Fibroblast of gingiva (primary cell): Measurements from ENCODE around the gene HSF5.
"Not testable (repeated sequence)": the region's sequence is repeated elsewhere in the genome, so short reads cannot be mapped to it uniquely, and the experiment has no call there.

ENCODE experiments used
- DNase-seq: peaks from one replicate; pipeline ENCODE4 v3.0.0-alpha.2; 2011; ENCODE audit warnings: low read depth

Gene HSF5

DNA sequence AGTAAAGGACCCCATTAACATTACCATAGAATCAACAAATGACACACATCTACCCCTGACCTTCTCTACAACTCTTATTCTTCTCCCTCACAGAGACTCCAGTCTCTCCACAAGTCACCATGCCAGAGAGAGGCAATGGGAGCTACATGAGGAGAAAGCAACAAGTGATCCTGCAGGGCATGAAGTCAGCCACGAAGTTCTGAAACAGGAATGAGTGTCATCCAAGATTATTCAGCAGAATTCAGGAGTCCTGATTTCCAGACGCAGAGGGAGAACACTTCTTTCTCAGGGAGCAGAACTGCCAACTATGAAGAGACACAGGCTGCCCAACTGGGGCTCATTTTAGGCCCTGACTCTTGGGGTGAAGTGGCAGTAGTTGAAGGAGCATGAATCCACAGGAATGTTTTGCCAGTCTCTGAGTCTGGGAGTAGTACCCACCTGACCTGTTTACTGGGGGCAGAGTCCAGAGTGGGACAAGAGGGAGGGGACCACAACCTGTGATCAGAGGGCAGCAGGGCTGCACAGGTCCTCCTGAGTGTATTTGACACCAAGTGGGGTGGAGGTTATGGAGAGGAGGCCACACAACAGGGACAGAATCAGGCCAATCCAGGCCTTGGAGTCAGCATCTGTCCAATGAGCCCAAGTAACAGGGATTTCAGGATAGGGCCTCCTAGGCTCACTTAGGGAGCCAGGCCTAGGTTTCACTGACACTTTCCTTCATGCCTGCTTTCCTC is 28.6 kb upstream of the HSF5 start:
- DNase-seq: no peak

DNA sequence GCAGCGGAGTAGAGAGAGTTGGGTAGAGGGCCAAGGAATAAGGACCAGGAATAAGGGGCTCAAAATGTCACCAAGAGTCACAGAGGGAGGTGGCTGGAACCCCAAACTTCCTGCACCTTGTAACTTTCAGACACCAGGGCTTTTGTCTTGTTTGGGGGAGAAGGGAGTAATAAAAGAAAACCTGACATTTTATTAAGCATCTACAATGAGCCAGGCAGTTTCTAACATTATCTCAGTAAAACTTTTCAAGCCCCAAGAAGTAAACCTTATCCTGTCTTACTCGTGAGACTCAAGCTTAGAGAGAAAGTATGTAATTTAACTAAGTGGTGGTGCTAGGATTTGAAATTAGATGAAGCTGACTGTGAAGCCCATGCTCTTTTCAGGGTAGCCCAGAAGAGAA is 27.1 kb upstream of the HSF5 start:
- DNase-seq: no peak

DNA sequence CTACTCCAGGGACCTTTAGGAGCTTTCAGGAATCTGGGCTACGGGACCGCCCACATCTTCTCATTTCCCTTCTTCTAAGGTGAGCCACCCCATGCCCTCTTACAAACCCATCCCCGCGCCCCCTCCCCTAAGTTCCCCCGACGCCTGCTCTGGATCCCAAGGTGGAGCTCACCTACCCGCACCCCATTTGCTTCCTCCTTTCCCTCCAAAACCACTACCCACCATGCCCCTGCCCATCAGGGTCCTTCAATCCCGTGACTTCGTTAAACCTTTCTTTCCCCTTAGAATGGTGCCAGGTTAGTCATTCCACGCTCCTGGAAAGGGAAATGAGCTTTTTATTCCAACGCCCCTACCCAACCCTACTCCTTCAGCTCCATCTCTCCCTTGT is 26.6 kb upstream of the HSF5 start:
- no peak for DNase-seq

DNA sequence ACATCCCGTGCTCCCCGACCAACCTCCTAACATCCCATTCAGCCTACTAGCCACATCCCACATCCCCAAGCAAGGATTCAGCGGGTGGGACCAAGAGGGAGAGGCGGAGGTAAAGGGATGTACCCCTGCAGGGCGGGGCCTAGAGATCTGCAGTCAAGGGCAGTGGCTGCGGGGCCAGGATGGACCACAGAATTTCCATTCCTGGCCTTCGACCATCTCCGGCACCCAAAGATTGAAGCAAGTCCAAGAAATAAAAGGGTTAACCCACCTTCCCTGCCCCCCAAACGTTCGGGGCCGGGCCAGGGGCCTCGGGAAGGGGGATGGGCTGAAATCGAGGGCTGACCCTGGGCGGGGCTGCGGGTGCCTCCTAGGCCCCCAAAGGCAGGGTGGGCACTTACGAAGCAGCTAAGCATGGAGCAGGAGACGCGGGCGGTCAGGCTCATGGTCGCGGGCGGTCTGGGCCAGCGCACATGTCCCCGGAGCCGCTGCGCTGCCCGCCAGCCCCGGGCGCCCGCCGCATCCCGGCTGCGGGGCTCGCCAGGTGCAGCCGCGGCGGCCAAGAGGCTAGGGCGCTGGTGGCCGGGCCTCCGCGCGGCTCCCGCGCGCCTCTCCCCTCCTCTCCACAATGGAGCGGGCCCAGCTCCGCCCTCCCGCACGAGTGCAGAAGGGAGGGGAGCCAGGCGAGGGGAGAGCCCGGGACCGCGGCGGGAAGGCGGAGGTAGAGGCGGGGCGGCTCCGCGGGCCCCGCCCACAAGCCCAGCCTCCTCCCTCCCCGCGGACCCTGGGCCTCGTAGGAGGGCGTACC is 26.0 kb upstream of the HSF5 start, which contains the start of gene MTMR4:
Gene MTMR4, minus strand, starts transcription at position 674 of the 805 bp plus-strand sequence. Its CDS starts 231 bp downstream, at position 443.
- DNase-seq: peak; percentile 72

DNA sequence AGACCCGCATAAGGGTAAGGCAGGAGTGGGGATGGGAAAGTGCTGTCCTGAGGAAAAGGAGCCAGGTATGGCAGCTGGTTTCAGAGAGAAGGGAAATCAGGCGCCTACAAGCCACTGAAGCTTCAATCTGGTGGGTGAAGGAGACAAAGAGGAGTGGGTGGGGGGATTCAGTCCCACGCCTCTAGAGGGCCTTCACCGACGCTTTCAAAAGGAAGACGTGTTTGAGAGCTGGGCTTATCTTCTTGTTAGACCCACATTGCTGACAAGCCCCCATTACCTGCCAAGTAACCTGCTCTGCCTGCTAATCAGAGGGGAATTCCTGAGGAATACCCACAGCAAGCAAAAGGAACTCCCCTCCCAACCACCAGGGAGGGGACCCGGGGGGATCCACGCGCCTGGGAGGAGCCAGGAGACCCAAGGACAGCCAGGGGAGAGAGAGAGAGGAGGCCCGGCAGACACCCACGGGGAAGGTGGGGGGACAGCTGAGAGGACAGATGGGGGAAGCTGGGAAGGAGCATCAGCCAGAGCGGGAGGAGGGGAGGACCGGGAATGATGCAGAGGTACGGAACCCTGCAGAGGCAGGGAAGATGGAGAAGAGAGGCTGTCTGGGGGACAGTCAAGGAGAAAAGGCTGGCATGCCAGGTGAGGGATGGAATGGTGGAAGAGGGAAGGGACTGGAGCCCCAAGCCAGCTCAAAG is 25.2 kb upstream of the HSF5 start:
- no peak for DNase-seq

DNA sequence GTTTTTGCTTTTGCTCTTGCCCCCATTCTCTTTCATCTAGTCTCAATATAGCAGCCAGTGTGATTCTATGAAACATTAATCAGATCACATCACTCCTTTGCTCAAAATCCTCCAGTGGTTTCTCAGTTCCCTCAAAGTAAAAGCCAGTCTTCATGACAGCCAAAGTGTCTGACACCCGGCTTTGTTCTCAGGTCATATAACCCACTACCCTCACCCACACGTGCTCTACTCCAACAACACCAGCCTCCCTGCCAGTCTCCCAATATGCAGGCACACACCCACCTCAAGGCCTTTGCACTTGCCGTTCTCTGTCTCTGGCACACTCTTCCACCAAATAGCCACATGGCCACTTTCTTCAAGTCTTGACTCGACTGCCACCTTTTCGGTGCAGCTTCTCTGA is 21.9 kb upstream of the HSF5 start:
- no peak for DNase-seq

DNA sequence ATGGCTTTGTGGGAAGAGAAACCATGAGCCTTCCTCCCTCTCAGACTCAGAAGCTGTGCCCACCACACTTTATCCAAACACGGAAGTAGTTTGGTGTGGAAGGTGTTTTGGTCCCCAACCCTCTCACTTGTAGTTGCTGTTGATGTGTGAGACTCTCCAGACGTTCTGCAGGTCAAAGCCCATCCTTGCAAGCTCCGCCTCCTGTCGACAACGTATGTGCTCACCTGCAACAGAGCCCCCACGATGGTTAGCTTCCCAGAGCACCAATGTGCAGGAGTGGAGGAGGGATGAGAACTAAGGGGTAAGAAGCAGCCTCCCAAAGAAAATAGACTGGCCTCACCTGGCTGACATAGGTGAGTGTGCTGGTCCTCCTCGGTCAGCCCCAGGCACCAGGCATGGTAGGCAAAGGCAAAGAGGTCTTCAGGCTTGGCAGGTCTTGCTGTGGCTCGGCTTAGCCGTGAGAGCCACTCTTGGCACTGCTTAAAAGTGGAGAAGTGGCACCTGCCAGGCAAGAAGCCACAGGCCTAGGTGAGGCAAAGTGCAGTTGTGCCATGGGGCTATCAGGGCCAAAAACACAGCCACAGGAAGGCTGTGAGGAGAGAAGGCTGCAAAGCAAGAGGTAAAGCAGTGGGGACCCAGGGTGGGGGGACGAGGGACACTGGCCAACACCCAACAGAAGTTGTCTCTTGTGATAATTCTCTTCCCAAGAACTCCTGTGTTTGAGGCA is 20.3 kb upstream of the HSF5 start:
- no peak for DNase-seq

DNA sequence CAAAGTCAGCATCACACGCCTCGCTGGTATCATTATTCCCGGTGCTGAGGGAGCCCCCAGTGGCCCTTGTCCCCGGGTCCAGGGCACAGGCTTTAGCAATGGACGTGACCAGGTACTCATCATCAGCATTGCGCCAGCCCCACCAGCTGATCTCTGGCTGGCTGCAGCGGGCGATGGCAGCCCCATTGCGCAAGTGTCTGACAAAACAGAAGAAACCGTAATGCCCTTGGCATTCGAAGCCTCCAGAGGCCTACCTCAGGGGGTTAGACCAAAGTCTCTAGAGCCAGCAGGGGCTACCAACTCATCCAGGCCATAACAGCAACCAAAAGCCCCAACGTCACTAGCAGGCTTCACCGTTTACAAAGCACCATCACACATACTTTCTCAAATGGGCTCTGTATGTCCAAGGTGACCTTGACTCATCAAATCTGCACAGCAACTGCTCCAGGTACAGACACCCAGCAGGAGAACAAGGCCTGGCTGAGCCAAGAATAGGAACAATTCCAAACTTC is 19.0 kb upstream of the HSF5 start:
- DNase-seq: peak; percentile 50

DNA sequence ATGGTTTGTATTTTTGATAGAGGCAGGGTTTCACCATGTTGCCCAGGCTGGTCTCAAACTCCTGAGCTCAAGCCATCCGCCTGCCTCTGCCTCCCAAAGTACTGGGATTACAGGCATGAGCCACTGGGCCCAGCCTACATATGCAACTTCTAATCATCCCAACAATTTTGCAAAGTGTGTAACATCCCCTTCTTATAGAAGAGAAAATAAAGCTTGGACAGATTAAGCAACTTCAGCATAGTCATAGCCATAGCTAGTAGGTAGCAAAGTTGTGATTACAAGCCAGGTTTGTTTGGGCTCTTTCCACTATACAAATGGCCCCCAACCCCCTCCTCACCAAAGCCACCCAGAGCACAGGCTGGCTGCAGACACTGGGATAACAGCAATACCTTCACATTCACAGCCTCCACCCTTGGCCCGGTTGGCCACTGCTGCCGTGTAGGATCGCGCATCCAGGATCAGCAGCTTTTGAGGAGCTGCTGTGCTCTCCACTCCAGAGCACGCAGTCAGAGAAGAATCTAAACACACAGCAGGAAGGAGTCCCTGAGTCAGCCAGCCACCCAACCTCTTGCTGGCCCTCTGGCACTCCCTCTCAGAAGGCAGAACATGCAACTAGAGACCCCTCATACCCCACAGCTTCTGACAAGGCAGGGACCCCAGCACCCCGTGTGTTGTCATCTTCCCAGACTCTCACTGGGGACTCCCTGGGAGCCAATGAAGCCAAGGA is 18.3 kb upstream of the HSF5 start:
- DNase-seq: no peak

DNA sequence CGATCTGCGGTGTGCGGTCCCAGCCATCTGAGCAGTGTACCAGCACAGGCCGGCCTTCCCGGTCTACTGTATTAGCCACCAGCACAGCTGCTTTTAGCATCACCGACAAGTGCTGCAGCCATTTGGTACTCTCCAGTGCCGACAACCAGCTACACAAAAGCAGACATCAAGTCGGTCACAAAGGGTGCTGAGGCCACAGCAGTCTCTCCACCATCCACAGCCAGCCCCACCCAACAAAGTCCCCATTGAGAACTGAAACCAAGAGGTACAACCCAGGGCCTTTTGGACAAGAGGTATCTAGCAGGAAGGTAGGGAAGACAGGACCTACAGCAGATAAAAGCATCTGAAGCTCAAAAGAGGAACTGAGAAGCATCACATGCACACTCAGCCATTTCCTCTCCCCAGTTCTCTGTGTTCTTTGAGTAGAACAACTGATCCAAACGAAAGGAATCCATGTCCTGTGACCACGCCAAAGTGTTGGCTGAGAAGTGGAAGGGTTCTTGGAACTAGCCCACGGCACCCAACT is 16.7 kb upstream of the HSF5 start:
- no peak for DNase-seq

DNA sequence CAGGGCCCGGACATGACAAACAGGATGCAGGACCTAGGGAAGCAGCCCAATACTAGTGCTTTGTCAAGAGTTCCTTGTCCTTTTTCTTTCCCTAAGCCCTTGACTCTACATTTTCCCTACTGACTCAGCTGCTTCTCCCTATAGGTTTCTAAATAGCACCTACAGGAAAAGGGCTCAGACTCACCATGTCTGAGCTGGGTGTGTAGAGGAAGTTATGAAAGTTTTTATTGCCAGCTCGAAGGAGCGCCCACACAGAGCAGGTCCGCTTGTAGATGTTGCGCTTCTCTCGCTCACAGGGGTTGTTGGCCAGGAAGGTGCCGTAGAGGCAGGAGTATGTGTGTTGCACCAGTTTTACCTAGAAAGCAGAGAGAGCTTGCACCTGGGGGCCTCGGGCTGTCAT is 15.7 kb upstream of the HSF5 start:
- DNase-seq: no peak

DNA sequence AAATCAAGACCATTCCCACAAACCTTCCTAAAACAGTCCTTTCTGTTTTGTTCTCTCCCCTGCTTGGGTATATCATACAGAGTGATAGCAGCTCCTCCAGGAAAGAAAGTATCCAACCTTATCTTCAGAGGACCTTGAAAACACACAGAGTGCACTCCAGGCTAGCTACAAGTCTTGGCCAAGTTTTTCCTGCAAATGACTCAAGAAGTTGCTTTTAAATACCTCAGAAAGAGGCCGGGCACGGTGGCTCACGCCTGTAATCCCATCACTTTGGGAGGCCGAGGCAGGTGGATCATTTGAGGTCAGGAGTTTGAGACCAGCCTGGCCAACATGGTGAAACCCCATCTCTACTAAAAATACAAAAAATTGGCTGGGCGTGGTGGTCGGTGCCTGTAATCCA is 14.9 kb upstream of the HSF5 start:
- DNase-seq: not testable (repeated sequence)

DNA sequence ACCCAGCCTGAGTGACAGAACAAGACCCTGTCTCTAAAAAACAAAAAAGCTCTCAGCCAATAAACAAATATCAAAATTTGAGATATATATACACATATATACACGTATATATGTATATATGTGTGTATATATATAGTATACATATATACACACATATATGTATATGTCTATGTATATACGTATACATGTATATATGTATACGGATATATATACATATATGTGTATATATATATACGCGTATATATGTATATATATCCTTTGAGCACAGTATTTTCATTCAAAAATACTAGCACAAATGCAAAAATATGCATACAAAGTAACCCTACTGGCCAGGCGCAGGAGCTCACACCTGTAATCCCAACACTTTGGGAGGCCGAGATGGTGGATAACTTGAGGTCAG is 13.2 kb upstream of the HSF5 start:
- DNase-seq: no peak

DNA sequence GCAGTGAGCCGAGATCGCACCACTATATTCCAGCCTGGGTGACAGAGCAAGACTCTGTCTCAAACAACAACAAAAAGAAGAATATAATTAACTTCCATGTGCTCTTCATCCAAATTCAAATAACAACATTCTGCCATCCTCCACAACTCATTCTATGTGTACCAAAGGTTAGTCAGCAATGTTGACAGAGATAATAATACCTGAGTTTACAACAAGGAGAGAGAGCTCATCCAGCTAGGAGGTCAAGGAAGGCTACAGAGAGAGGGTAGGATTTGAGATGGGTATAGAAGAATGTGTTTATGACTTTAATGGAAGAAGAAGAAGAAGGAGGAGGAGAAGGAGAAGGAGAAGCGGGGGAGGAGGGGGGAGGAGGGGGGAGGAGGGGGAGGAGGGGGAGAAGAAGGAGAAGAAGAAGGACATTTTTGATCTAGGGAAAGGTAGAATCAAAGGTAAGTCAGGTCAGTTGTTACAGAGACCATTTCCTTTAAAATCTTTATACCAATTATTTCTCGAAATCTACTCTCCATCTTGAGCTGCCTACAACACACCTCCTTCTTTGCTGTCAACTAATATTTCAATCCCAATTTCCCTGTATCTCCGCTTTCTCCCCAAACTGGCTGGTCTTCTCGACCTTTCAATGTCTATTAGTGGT is 10.1 kb upstream of the HSF5 start:
- DNase-seq: no peak

DNA sequence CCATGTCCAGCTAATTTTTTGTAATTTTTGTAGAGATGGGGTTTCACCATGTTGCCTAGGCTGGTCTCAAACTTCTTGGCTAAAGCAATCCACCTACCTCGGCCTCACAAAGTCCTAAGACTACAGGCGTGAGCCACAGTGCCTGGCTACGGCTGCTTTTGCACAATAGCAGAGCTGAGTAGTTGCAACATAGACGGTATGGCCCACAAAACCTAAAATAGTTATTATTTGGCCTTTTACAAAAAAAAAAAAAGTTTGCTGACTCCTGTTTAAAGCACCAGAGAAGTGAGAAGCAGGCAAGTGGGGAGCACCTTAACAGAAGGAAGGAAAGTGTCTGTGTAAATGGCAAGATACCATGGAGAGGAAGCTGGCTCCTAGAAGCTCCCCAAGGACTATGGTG is 5.3 kb upstream of the HSF5 start:
- no peak for DNase-seq

DNA sequence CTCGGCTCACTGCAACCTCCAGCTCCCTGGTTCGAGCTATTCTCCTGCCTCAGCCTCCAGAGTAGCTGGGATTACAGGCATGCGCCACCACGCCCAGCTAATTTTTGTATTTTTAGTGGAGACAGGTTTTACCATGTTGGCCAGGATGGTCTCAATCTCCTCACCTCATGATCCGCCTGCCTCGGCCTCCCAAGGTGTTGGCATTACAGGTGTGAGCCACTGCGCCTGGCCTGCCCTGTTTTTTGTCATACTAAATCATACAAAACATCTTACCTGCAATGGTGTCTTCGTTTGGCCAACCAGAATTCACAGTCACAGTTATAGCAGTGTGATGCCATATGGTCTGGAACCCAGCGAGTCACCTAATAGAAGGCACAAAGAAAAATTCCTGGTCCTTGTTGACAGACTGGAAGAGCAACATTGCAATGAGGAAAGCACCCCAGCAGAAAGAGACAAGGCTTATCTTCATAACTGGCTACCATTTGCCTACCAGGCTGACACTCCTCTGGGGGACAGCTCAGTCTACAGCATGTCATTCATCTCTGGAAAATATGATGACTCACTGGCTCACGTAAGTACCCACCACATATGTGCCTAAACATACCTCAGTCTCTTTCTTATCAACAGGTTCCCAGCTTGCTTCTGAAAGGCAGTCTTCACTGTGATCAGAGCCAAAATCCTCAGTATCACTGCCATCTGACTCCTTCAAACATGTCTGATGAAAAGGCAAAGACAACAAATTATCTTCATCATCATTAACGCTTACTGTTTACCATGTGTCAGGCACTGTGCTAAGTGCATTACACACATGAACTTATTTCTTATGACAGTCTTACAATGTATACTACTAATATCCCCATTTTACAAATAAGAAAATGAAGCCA is 4.3 kb upstream of the HSF5 start:
- no peak for DNase-seq

DNA sequence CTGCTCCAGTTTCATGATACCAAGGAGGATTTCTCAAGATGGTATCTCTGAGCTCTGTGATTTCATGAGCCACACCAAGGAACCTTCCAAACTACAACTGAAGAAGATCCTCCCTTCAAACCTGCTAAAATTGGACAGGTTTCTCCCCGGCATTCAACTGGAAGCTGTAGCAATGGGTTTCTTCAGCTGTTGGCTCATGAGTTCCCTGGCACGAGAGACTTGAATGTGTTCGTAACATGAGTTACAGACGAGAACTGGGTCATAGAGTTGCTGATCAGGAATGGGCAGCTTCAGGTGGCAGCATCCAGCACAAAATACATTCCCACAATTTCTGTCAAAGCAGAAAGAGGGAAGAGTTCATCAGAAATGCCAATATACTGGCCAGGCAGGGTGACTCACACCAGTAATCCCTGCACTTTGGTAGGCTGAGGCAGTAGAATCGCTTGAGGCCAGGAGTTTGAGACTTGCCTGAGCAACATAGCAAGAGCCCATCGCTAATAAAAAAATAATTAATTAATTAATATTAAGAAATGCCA is 3.4 kb upstream of the HSF5 start:
- no peak for DNase-seq

DNA sequence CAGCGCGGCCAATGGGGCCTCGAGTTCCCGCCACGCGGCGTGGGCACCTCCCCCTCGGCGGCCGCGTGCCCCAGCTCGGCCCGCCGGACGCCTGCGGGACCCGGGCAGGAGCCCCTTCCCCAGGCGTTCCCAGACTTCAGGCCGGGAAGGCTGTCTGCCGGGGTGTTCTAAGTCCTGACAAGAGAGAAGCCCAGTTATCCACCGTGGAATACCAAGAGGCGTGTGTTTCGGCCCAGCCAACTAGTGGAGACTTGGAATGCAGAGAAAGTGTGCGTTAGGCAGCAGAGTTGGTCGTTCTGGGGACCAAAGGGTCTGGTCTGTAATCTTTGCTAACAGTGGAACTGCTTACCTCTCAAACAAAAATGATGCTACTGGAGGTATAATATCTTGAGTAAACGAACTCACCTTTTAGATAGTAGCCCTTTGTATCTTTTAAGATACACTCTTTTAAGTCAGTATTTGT is 251 bp upstream of the HSF5 start:
- no peak for DNase-seq

DNA sequence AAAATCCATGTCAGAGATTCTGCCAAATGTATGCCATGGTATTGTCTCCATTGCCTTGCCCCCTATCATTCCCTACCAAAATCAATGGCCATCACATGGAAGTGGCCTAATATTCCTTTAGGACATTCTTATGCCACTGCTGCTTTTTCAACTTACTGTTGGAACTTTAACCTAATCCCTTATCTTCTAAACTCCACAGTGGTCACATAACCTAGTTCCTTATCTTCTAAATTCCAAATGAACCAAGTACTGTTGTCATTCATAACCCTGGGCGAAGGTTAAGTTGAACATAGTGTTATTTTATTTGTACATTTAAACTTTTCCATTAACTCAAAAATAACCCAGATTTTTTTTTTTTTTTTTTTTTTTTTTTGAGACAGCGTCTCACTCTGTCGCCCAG is 3.6 kb downstream of the HSF5 start:
- no peak for DNase-seq
